CD14-positive monocyte (primary cell): ENCODE results near the gene SSR1. TPM values are rescaled to one million over a fixed set of nuclear protein-coding genes. Genes with fewer than 3 reads are reported as not detected.

Source experiments
- DNase-seq, 3 donors: peaks; one replicate each; pipeline ENCODE4 v3.0.0-alpha.2; 2011 to 2022
- H2AFZ ChIP-seq: 2 replicates; pipeline ENCODE4 v1.6.0; 2012; ENCODE audit warnings: mild to moderate bottlenecking, low read depth, low read length, inconsistent platforms; ENCODE audit not compliant: insufficient read depth, poor library complexity, severe bottlenecking
- H3K27ac ChIP-seq, 2 donors: 1 replicate in 1 of 2; 2 replicates in 1 of 2; pipeline ENCODE4 v1.5.1; 2012 to 2013; ENCODE audit warnings: low read length in 2 of 2, control low read depth in 1 of 2, inconsistent platforms in 1 of 2, low read depth in 1 of 2, mild to moderate bottlenecking in 1 of 2
- H3K27me3 ChIP-seq, 2 donors: one replicate each; pipeline versions ENCODE4 v1.6.0 to v1.6.1; 2011 to 2013; ENCODE audit warnings: low read length in 2 of 2; ENCODE audit not compliant: control insufficient read depth in 2 of 2, insufficient read depth in 2 of 2
- H3K36me3 ChIP-seq, 2 donors: replicated peaks in 1 of 2; 1 replicate in 1 of 2; 2 replicates in 1 of 2; pipeline versions ENCODE4 v1.5.1 to v1.6.1; 2012 to 2013; ENCODE audit warnings: low read length in 2 of 2, control low read depth in 1 of 2, inconsistent platforms in 1 of 2, mild to moderate bottlenecking in 1 of 2; ENCODE audit not compliant: insufficient read depth in 2 of 2, control insufficient read depth in 1 of 2
- H3K4me1 ChIP-seq, 2 donors: 1 replicate in 1 of 2; 2 replicates in 1 of 2; pipeline versions ENCODE4 v1.5.1 to v1.6.1; 2012 to 2013; ENCODE audit warnings: low read length in 2 of 2, control low read depth in 1 of 2, inconsistent platforms in 1 of 2, mild to moderate bottlenecking in 1 of 2, moderate library complexity in 1 of 2; ENCODE audit not compliant: insufficient read depth in 2 of 2, control insufficient read depth in 1 of 2
- H3K4me2 ChIP-seq: replicated peaks from 2 replicates; pipeline ENCODE3; 2012; ENCODE audit warnings: low read length, moderate library complexity, mild to moderate bottlenecking; ENCODE audit not compliant: poor library complexity, severe bottlenecking; ENCODE audit errors: extremely low read depth
- H3K4me3 ChIP-seq, 3 experiments: fragments of 200-600 bp in 1 of 3; sonication (generic) in 1 of 3; replicated peaks in 1 of 3; 1 replicate in 2 of 3; 2 replicates in 1 of 3; pipeline ENCODE4 v1.5.1; 2011 to 2013; ENCODE audit warnings: low read length in 3 of 3, mild to moderate bottlenecking in 3 of 3, control low read depth in 2 of 3, low read depth in 2 of 3, inconsistent platforms in 1 of 3, moderate library complexity in 1 of 3
- H3K79me2 ChIP-seq: 2 replicates; pipeline ENCODE4 v1.6.0; 2012; ENCODE audit warnings: mild to moderate bottlenecking, control low read depth, inconsistent platforms, low read length, moderate library complexity; ENCODE audit not compliant: insufficient read depth
- H3K9ac ChIP-seq: 2 replicates; pipeline ENCODE4 v1.6.0; 2017; ENCODE audit warnings: low read length, mild to moderate bottlenecking; ENCODE audit not compliant: insufficient read depth, poor library complexity, severe bottlenecking
- H3K9me3 ChIP-seq, 2 donors: replicated peaks in 1 of 2; 1 replicate in 1 of 2; 2 replicates in 1 of 2; pipeline versions ENCODE4 v1.5.1 to v1.6.1; 2012 to 2013; ENCODE audit warnings: low read length in 2 of 2, control low read depth in 1 of 2; ENCODE audit not compliant: control insufficient read depth in 1 of 2, insufficient read depth in 1 of 2
- H4K20me1 ChIP-seq: 2 replicates; pipeline ENCODE4 v1.6.0; 2012; ENCODE audit warnings: mild to moderate bottlenecking, low read length, control low read depth, moderate library complexity; ENCODE audit not compliant: insufficient read depth
- H3K27ac Mint-ChIP-seq, 7 donors: one replicate each; pipeline ENCODE4 v1.8.0; 2020; ENCODE audit warnings: mild to moderate bottlenecking in 7 of 7, mixed read lengths in 7 of 7, moderate library complexity in 6 of 7, inconsistent platforms in 2 of 7
- H3K27me3 Mint-ChIP-seq, 3 donors: one replicate each; pipeline ENCODE4 v1.8.0; 2021 to 2022; ENCODE audit warnings: low read depth in 3 of 3, mild to moderate bottlenecking in 3 of 3, mixed read lengths in 3 of 3, moderate library complexity in 3 of 3, inconsistent platforms in 1 of 3
- H3K36me3 Mint-ChIP-seq, 2 donors: one replicate each; pipeline ENCODE4 v1.8.0; 2020; ENCODE audit warnings: mixed read lengths in 2 of 2, inconsistent platforms in 1 of 2, mild to moderate bottlenecking in 1 of 2
- H3K4me1 Mint-ChIP-seq: one replicate; pipeline ENCODE4 v1.8.0; 2020; ENCODE audit warnings: mild to moderate bottlenecking, mixed read lengths
- H3K4me3 Mint-ChIP-seq, 2 donors: one replicate each; pipeline ENCODE4 v1.8.0; 2020; ENCODE audit warnings: mild to moderate bottlenecking in 2 of 2, mixed read lengths in 2 of 2, moderate library complexity in 1 of 2
- H3K9me3 Mint-ChIP-seq, 7 donors: one replicate each; pipeline ENCODE4 v1.8.0; 2020 to 2022; ENCODE audit warnings: mixed read lengths in 7 of 7, mild to moderate bottlenecking in 6 of 7, moderate library complexity in 6 of 7, inconsistent platforms in 2 of 7
- WGBS: methylation state at CpG from one replicate; pipeline ENCODE4 v1.1.5; 2013; ENCODE audit warnings: missing lambda C conversion rate; ENCODE audit not compliant: insufficient coverage; 5-methylcytosine and 5-hydroxymethylcytosine counted together
- intact Hi-C, 2 donors: fragments of 100-400 bp; cut with micrococcal nuclease; formaldehyde crosslinking; loops; one replicate each; pipeline versions ENCODE4 v1.15.0 to v1.15.1; 2023
- polyA plus RNA-seq, 3 donors: library from polyadenylated mRNA; depleted of rRNA in 1 of 3; unstranded in 2 of 3; stranded (reverse) in 1 of 3; fragments of 300-500 nt in 2 of 3; fragments of >200 nt in 1 of 3; fragmentation: Illumina TruSeq in 2 of 3; gene quantifications; 1 replicate in 2 of 3; 2 replicates in 1 of 3; pipeline ENCODE4 v1.2.3, GENCODE V29; 2012 to 2021
- TF ChIP-seq, protein P1 (sequence below): fragments of 200-600 bp; IDR thresholded peaks from one replicate; pipeline ENCODE4 v1.8.0; 2022; ENCODE audit warnings: antibody characterized with exemption, mild to moderate bottlenecking

Gene SSR1
- polyA plus RNA-seq, 3 donors: 59.1 to 302 (median 251) TPM

DNA sequence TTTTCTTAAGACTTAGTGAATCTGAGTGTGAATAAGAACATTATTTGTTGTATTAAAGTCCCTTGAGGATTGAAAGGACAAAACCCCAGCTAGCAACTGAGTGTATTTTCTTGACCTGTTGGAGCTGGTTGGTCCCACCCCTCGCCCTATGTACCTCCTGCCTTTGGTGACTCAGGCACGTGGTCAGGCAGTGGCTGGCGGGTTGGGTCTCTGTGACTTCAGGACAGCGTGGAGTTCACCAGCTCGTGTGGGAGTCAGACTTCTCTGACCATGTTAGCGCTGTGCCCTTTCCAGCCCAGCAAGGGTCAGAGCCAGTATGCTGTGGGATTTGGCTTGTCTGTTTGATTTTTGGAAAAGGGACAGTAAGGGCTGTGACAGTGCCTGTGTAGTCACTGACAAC, 93.7 kb downstream of the SSR1 start:
- Histone ChIP-seq H3K4me2 (no peak overlapping the region), H3K27ac (peak overlapping the region; percentile 7 to 35), H4K20me1 (peaks cover 52% of the 10 kb centered on the region), H3K4me1 (peaks cover 39 to 44% of the 10 kb centered on the region in 2 donors), H3K79me2 (peaks cover 68% of the 10 kb centered on the region), H3K9me3 (no peaks in the 10 kb centered on the region), H3K9ac (no peak overlapping the region), H3K36me3 (peaks cover 40 to 68% of the 10 kb centered on the region in 2 donors), H3K4me3 (no peak overlapping the region), H2AFZ (no peak overlapping the region), H3K27me3 (no peaks in the 10 kb centered on the region)
- Mint-ChIP-seq H3K27me3 (no peaks in the 10 kb centered on the region), H3K4me3 (no peak overlapping the region), H3K9me3 (peaks cover 0 to 3% (median 0%) of the 10 kb centered on the region in 7 donors), H3K4me1 (peaks cover 39% of the 10 kb centered on the region), H3K36me3 (peaks cover 64 to 81% of the 10 kb centered on the region in 2 donors), H3K27ac (peak overlapping the region in 5 of 7 donors; percentile 10 to 90 (median 80))
- 49% methylated on average over 2 of the region's 6 CpGs for WGBS
- DNase-seq: peak; percentile 26 to 54 (median 32)
- TF ChIP-seq, protein P1, sequence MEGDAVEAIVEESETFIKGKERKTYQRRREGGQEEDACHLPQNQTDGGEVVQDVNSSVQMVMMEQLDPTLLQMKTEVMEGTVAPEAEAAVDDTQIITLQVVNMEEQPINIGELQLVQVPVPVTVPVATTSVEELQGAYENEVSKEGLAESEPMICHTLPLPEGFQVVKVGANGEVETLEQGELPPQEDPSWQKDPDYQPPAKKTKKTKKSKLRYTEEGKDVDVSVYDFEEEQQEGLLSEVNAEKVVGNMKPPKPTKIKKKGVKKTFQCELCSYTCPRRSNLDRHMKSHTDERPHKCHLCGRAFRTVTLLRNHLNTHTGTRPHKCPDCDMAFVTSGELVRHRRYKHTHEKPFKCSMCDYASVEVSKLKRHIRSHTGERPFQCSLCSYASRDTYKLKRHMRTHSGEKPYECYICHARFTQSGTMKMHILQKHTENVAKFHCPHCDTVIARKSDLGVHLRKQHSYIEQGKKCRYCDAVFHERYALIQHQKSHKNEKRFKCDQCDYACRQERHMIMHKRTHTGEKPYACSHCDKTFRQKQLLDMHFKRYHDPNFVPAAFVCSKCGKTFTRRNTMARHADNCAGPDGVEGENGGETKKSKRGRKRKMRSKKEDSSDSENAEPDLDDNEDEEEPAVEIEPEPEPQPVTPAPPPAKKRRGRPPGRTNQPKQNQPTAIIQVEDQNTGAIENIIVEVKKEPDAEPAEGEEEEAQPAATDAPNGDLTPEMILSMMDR: no peak
- intact Hi-C loops: no loop called here

DNA sequence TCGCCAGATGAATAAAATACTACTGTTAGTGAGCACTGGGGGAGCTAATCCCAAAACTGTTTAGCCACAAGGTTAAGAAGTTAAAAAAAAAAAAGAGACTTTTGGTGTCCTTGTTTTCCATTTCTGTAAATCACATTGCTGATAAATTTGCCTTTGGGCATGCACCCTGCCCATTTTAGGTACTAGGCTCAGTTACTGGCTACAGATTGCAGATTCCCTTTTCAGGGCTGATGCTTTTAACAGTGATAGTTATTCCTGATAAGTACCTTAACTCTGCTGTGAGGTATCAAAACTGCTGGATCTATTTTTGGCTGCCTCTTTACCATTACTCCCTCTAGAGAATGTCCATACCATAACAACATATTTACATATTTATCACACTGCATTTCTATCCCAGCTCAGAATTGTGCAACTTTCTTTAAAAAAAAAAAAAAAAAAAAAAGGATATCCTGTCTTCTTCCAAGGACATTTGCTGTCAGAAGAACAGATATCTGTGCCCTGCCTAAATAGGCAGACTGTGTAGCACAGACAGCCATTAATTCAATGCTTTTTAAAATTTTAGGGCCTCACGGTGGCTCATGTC, 94.5 kb downstream of the SSR1 start:
- peaks cover 38 to 40% of the 10 kb centered on the region in 2 donors for H3K4me1 ChIP-seq
- no peaks in the 10 kb centered on the region for H3K27me3 ChIP-seq
- intact Hi-C loops: no loop called here
- Mint-ChIP-seq H3K9me3 (peaks cover 0 to 3% (median 0%) of the 10 kb centered on the region in 7 donors), H3K27me3 (peaks cover 0 to under 1% (median 0%) of the 10 kb centered on the region in 3 donors), H3K4me1 (peaks cover 36% of the 10 kb centered on the region), H3K27ac (peak overlapping the region; percentile 15 to 80 (median 56)), H3K36me3 (peaks cover 69 to 83% of the 10 kb centered on the region in 2 donors), H3K4me3 (no peak overlapping the region)
- H3K9ac ChIP-seq: no peak overlapping the region
- peaks cover 58% of the 10 kb centered on the region for H4K20me1 ChIP-seq
- H3K27ac ChIP-seq: peak overlapping the region in 1 of 2 donors; percentile 65
- no peaks in the 10 kb centered on the region for H3K9me3 ChIP-seq
- H2AFZ ChIP-seq: no peak overlapping the region
- no peak for DNase-seq
- peaks cover 48 to 76% of the 10 kb centered on the region in 2 donors for H3K36me3 ChIP-seq
- TF ChIP-seq, protein P1: peak; percentile 15
- no peak overlapping the region for H3K4me3 ChIP-seq
- 100% methylated on average over 1 of the region's 2 CpGs for WGBS
- peaks cover 76% of the 10 kb centered on the region for H3K79me2 ChIP-seq
- H3K4me2 ChIP-seq: peak overlapping the region; percentile 26

Other genes starting within 250 kb of the SSR1 start
- gene RREB1, start 205.2 kb downstream of the SSR1 start, polyA plus RNA-seq: 10 to 100 TPM in 1 of 3 donors, 1 to 10 TPM in 2; 2.1 to 15.3 (median 5.6) TPM
- gene CAGE1, start 76.5 kb upstream of the SSR1 start, polyA plus RNA-seq: not detected
- gene RIOK1, start 76.6 kb upstream of the SSR1 start, polyA plus RNA-seq: 10 to 100 TPM in 1 of 3 donors, 1 to 10 TPM in 2; 7.7 to 14.6 (median 8.8) TPM
- not detected for gene DSP, start 228.5 kb upstream of the SSR1 start, polyA plus RNA-seq